IPS-11a (cell line): Measurements from ENCODE around the gene HOXA6.

Experiments used
- H3K4me3 ChIP-seq: one replicate; pipeline ENCODE4 v1.5.1; 2013; ENCODE audit warnings: low read depth, low read length, control low read depth

The HOXA6 gene

GRCh38 chr7:27141137-27141922 is 6.2 kb downstream of the HOXA6 start:
- no peak overlapping the region for H3K4me3 ChIP-seq

- H3K4me3 ChIP-seq: no peak overlapping the region
These were observed 7.3 kb downstream of the HOXA6 start for GRCh38 chr7:27140126-27140857.

- H3K4me3 ChIP-seq: no peak overlapping the region
These were observed 8.0 kb downstream of the HOXA6 start for GRCh38 chr7:27139334-27140125.

GRCh38 chr7:27138985-27139333 is 8.6 kb downstream of the HOXA6 start:
- no peak overlapping the region for H3K4me3 ChIP-seq

GRCh38 chr7:27138472-27138871 is 9.1 kb downstream of the HOXA6 start:
- no peak overlapping the region for H3K4me3 ChIP-seq

GRCh38 chr7:27137640-27138315 is 9.8 kb downstream of the HOXA6 start:
- H3K4me3 ChIP-seq: no peak overlapping the region

- H3K4me3 ChIP-seq: no peak overlapping the region
These were observed 13.2 kb downstream of the HOXA6 start for GRCh38 chr7:27134392-27134791.

- no peak overlapping the region for H3K4me3 ChIP-seq
These were observed 14.0 kb downstream of the HOXA6 start for GRCh38 chr7:27133409-27134231.

GRCh38 chr7:27132978-27133377 is 14.6 kb downstream of the HOXA6 start:
- H3K4me3 ChIP-seq: no peak overlapping the region

- no peak overlapping the region for H3K4me3 ChIP-seq
These were observed 15.4 kb downstream of the HOXA6 start for GRCh38 chr7:27132214-27132613.

GRCh38 chr7:27131390-27131819 is 16.2 kb downstream of the HOXA6 start:
- no peak overlapping the region for H3K4me3 ChIP-seq

GRCh38 chr7:27130540-27131389 is 16.8 kb downstream of the HOXA6 start, which contains the start of gene HOXA4:
TSS of gene HOXA4 (minus strand) at chr7:27130757. CDS start at chr7:27130733, 24 bp downstream.
- peak within 1 kb of the TSS; percentile 13 for H3K4me3 ChIP-seq

GRCh38 chr7:27129729-27130539 is 17.6 kb downstream of the HOXA6 start:
- no peak overlapping the region for H3K4me3 ChIP-seq

GRCh38 chr7:27128776-27129728 is 18.5 kb downstream of the HOXA6 start:
- H3K4me3 ChIP-seq: no peak overlapping the region

GRCh38 chr7:27128034-27128433 is 19.5 kb downstream of the HOXA6 start:
- H3K4me3 ChIP-seq: no peak overlapping the region

- no peak overlapping the region for H3K4me3 ChIP-seq
These were observed 20.8 kb downstream of the HOXA6 start for GRCh38 chr7:27126596-27127327.
